Activated CD4-positive, alpha-beta T cell treated with anti-CD3 and anti-CD28 coated beads, Interleukin-2, Interleukin-6, amounts not matched to agents 100 ng/mL and 50 ng/mL, durations not matched to agents 16 hours and 8 hours (primary cell): Measurements from ENCODE around the gene ST7.
"Not testable (repeated sequence)": the region's sequence is repeated elsewhere in the genome, so short reads cannot be mapped to it uniquely, and the experiment has no call there.

Experiments used
- DNase-seq: peaks from one replicate; pipeline ENCODE4 v3.0.0-alpha.2; 2020

Gene ST7

DNA sequence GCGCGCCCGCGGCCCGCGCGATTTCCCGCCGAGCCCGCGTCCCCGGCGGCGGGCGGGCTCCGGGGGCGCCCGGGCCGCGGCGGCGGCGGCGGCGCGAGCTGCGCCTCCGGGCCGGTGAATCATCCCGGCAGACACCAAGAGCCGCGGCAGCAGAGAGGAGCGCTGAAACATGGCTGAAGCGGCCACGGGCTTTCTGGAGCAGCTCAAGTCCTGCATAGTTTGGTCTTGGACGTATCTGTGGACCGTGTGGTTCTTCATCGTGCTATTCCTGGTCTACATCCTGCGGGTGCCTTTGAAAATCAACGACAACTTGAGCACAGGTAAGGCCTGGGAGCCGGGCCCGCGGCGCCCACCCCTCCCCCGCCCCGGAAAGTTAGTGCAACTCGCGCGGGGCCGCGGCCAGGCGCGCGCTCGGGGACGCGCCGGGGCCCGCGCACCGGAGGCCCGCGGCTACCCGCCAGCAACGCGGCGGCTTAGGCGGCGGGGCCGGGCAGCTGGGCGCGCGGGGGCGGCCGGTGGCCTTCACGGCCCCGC is at the start of gene ST7:
Gene ST7, plus strand, starts transcription at position 130 of the 534 bp plus-strand sequence. Its CDS starts 40 bp downstream, at position 170.
- peak; percentile 63 for DNase-seq

DNA sequence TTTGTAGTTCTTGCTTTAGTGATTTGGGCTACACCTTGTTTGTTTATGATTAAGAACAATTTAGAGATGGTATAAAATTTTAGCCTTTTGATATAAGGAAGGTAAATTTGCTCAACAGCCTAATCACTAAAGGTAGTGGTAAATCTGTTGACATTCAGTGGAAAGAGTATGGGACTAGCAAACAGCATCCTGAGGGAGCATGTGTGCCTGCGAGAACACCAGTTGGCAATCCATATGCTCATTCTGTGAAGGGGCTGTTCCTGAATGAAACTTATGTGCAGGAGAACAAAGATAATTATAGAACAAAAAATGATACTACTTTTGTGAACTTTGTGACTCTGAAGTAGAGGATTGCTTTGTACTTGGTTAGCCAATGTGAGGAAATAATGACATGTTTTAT is 46.9 kb upstream of the ST7 start:
- no peak for DNase-seq

DNA sequence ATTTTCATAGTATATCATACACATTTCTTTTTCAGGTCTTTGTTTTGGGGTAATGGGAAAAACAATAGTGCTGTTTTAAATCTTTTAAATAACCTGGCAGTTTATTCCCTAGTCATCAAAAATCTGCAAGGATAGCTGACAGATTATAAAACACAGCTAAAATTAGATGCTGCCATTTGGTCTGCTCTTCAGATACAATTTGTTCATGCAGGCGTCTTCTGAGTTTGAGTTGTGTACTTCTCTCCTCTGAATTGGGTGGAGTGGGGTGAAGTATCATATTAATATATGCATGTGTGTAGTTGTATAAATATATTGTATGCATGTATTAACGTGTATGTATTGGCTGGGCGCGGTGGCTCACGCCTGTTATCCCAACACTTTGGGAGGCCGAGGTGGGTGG is 42.9 kb upstream of the ST7 start:
- no peak for DNase-seq

DNA sequence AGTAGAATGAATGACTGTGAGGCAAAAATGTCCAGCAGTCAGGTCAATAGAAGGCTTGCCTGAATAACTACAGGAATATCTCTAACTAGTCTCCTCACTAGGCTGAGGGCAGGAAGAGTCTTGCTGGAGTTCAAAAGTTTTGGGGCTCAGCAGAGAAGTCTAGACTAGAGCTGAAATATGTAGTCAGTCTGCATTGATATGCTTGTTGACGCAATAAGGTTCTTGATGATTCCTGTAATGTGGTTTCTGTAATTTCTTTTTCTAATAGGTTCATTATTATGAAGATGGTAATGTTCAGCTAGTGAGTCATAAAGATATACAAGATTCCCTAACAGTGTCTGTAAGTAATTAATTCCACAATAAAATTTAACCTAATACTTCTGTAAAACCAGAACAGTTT is 41.5 kb upstream of the ST7 start:
- no peak for DNase-seq

DNA sequence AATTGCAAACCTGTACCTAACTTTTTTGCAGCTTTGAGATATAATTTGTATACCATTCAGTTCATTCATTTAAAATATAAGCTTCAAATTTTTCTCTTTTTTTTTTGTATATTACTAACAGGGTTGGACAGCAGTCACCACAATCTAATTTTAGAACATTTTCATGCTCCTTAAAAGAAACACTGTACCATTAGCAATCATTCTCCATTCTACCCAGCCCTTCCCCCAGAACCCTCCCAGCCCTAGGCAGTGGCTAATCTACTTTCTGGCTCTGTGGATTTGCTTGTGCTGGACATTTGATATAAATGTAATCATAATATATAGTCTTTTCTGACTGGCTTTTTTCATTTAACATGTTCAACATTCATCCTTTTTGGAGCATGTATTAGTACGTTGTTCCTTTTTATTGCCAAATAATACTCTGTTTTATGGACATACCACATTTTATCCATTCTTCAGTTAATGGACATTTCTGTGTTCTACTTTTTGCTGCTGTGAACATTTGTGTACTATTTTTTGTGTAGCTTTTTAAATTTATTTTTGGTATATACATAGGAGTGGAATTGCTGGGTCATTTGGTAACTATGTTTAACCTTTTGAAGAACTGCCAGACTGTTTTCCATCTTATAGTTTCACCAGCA is 40.9 kb upstream of the ST7 start:
- DNase-seq = no peak

GRCh38 chr7:116918704-116919103 is 34.6 kb upstream of the ST7 start:
- no peak for DNase-seq

DNA sequence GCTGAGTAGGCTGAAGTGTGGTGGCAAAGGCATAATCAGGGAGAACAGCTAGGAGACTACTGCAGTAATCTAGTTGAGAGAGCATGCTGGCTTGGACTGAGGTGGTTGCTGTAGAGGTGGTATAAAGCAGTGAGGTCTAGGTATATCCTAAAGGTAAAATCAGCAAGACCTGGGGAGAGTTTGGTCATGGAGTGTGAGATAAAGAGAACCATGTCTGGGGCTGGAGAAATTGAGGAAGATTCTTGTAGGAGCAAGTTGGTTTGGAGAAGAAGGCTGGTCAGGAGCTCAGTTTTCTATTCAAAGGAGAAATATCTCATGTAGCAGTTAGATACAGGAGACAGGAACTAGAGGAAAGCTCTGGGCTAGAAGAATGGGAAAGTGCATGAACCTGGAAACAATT is 32.9 kb upstream of the ST7 start:
- DNase-seq = no peak

GRCh38 chr7:116922545-116922944 is 30.8 kb upstream of the ST7 start:
- DNase-seq = no peak

- no peak for DNase-seq
Measured at GRCh38 chr7:116924741-116925140, 28.6 kb upstream of the ST7 start.

DNA sequence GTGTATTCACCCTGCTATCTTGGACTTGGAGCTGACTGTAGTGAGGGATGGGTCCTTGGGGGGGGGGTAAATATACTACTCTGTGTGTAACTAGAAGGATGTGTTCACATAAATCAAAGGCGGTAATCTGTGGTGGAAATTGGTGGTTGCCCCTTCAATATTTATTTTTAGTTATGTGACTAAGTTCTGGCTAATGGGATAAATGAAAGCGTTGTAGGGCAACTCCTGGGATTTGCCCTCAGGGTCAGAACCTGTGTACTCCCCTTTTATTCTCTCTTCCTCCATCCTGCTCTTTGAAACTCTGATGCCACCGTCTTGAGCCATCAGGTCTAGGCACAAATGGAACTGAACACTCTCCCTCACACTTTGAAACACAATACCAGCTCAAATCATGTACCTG is 24.3 kb upstream of the ST7 start:
- DNase-seq = no peak

- DNase-seq = peak; percentile 83
Measured at GRCh38 chr7:116929914-116930913, 23.1 kb upstream of the ST7 start.

GRCh38 chr7:116932566-116932965 is 20.7 kb upstream of the ST7 start:
- DNase-seq = no peak

DNA sequence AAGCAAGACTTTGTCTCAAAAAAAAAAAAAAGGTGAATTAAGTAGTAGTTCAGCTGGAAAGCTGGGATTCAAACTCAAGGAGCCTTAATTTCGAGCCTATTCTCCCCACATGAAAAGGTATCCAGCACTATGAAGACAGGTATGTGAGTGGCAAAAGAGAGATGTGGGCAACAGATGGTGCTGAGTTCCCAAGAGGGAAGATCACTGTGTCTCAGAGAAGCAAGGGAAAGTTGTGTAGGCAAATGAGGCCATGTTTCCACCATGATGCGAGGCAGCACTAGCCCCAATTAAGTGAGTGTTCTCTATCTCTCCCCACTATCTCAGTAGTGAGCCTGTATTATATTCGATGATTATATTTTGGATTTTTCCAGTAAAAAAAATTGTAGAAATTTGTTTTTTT is 19.8 kb upstream of the ST7 start:
- DNase-seq = no peak

DNA sequence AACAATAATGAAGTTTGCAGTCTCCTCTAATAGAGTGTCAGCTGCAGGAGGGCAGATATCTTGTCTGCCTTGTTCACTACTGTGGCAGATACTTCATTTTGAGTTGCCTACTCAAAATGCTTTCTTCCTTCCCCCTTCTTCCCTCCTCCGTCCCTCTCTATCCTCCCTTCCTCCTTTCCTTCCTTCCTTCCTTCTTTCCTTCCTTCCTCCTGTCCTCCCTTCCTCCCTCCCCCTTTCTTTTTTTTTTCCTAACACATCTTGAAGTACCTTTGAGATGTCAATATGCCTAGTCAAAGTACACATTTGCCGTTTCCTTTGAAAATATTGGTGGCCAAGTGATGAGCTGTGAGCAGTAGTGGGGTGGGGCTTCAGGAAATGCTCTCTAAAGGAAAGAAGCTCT is 18.7 kb upstream of the ST7 start:
- no peak for DNase-seq

GRCh38 chr7:116936844-116937243 is 16.5 kb upstream of the ST7 start:
- not testable (repeated sequence) for DNase-seq

DNA sequence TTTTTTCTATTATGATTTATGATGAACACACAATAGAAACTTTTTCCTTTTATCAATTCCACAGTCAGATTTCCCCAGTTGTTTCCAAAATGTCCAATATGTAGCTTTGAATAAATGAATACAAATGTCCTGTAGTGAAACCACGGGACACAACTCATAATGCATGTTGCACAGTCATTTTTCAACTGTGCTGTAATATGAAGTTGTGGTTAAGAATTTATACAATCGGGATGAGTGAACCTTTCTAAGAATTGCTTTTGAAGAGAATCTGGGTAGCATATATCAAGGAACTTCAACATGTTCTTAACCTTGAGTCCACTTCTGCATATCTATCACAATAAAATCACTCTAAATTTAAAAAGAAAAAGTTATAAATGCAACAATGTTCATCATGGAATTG is 14.6 kb upstream of the ST7 start:
- DNase-seq = peak; percentile 53

GRCh38 chr7:116940689-116941370 is 12.5 kb upstream of the ST7 start:
- no peak for DNase-seq

DNA sequence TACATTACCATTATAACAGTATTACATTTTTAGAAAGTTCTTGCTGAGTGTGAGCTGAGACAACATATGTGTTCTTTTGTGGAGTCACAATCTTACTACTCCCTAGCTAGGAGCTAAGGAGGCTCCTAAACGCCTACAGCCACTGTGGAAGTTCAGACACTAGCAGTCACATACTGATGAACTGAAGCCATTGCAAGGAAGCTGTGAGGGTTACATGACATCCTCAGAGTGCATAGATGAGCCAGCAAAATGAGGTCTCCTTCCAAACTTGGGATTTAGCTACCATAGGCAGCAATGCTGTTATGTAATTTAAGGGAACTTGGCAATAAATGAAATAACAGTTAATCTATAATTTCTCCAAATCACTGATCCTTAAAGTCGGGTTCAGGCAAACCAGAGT is 10.8 kb upstream of the ST7 start:
- no peak for DNase-seq

DNA sequence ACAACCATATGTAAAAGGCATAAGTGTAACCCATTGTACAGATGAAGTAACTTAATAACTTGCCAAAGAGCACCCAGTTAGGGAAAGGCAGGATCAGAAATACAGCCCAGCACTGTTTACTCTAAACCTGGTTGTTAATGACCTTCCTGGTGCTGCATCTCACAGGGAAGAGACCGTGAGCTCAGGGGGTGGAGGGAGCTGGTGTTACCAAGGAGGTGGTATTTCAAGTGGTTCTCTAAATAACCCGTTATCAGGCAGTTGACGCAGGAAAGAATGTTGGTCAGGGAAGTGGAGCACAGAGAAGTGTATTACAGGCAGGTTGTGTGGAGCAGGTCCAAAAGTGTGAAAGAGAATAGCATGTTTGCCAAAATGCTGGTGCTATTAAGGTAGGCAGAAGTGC is 4.4 kb upstream of the ST7 start:
- no peak for DNase-seq

DNA sequence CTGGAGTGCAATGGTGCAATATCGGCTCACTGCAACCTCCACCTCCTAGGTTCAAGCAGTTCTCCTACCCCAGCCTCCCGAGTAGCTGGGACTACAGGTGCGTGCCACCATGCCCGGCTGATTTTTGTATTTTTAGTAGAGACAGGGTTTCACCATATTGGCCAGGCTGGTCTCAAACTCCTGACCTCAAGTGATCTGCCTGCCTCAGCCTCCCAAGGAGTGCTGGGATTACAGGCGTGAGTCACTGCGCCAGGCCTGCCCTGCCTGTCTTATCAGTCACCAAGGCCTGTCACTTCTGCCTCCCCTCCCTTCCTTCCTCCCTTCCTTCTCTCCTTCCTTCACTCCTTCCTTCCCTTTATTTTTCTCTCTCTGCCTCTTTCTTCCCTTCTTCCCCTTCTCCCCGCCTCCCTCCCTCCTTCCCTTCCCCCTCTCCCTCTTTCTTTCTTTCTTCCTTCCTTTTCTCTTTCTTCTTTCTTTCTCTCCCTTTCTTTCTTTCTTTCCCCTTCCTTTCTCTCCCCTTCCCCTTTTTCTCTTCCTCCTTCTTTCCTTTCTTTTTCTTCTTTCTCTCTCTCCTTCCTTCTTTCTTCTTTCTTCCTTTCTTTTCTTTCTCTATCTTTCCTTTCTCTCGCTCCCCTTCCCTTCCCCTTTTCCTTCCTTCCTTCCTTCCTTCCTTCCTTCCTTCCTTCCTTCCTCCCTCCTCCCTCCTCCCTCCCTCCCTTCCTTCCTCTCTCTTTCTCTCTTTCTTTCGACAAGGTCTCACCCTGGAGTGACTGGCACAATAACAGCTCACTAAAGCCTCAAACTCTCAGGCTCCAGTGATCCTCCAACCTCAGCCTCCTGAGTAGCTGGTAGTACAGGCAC is 3.1 kb upstream of the ST7 start:
- DNase-seq = no peak

DNA sequence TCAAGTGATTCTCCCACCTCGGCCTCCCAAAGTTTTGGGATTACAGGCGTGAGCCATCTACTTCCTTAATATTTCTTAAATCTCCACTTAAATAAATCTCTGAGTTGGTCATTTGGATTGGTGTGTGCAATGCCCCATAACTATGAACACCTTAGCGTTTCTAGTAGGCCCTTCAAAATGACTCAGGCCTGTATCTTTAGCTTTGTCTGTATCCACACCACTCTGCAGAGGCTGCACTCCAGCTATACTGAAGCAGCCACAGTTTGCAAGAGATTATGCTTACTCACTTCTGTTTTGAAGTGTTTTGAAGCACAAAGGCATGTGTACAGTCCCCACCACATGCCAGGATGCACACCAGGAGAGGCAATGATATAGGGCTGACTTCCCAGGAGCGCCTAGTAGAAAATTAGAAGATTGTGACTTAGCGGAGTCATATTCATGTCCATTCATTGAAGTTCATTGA is 2.4 kb upstream of the ST7 start:
- DNase-seq = no peak
